Measurements from ENCODE around the gene C9orf40.

GRCh38 chr9:74977287-74977686 is 24.6 kb upstream of the C9orf40 start:
- TF ChIP-seq YY1 (IDR thresholded peaks at IDR 0.05; ENCODE audit: insufficient read depth, insufficient read length) (no peak), ZNF274 (IDR thresholded peaks at IDR 0.05; ENCODE audit: low read depth, low read length) (no peak), SUZ12 (IDR thresholded peaks at IDR 0.05; ENCODE audit: extremely low read depth, insufficient read depth, insufficient read length) (no peak)
